Coronary artery (tissue), 2 donors: ENCODE results near the gene LILRB4.
"Not testable (repeated sequence)": the region's sequence is repeated elsewhere in the genome, so short reads cannot be mapped to it uniquely, and the experiment has no call there.

Experiments
- DNase-seq: peaks from one replicate; pipeline ENCODE4 v3.0.0-alpha.2; 2017; ENCODE audit warnings: low spot score
- H3K27ac ChIP-seq, 2 donors: fragments of 200-600 bp; sonication (generic); one replicate each; pipeline ENCODE4 v1.5.1; 2016 to 2019
- H3K4me3 ChIP-seq: fragments of 200-600 bp; sonication (generic); 2 replicates; pipeline ENCODE4 v1.5.1; 2016; ENCODE audit warnings: mild to moderate bottlenecking, moderate library complexity
- CTCF ChIP-seq: fragments of 200-600 bp; sonication (generic); IDR thresholded peaks from one replicate; pipeline ENCODE4 v1.5.1; 2019; ENCODE audit warnings: antibody characterized with exemption

Gene LILRB4

GRCh38 chr19:54704928-54705327, 42.1 kb downstream of the LILRB4 start:
- no peak for DNase-seq
- TF ChIP-seq CTCF = no peak
- no peak overlapping the region for H3K27ac ChIP-seq
- H3K4me3 ChIP-seq = no peak overlapping the region

- no peak overlapping the region for H3K4me3 ChIP-seq
- no peak overlapping the region for H3K27ac ChIP-seq
- no peak for DNase-seq
- TF ChIP-seq CTCF = no peak
Observed at GRCh38 chr19:54707962-54708361, 45.2 kb downstream of the LILRB4 start.

- Histone ChIP-seq H3K4me3 (no peak overlapping the region), H3K27ac (no peak overlapping the region)
- peak; percentile 49 for DNase-seq
- no peak for TF ChIP-seq CTCF
Observed at GRCh38 chr19:54708781-54709180, 46.0 kb downstream of the LILRB4 start.

GRCh38 chr19:54709212-54709948, 46.6 kb downstream of the LILRB4 start:
- DNase-seq = peak; percentile 63
- no peak for TF ChIP-seq CTCF
- H3K4me3 ChIP-seq = no peak overlapping the region
- no peak overlapping the region for H3K27ac ChIP-seq

- H3K4me3 ChIP-seq, DNase-seq, H3K27ac ChIP-seq: not testable (repeated sequence)
Observed at GRCh38 chr19:54709956-54710355, 47.2 kb downstream of the LILRB4 start.
